GM19351 (cell line): Measurements from ENCODE around the gene TSHR.
A peak's percentile ranks its signal among the peaks of the same experiment; 100 is the strongest.

Experiments
- ATAC-seq: cut with Tn5 transposase; IDR thresholded peaks from one replicate; pipeline ENCODE4 v1.9.1; 2021; ENCODE audit warnings: mild to moderate bottlenecking, moderate library complexity; ENCODE audit not compliant: unreplicated experiment

The TSHR gene

DNA sequence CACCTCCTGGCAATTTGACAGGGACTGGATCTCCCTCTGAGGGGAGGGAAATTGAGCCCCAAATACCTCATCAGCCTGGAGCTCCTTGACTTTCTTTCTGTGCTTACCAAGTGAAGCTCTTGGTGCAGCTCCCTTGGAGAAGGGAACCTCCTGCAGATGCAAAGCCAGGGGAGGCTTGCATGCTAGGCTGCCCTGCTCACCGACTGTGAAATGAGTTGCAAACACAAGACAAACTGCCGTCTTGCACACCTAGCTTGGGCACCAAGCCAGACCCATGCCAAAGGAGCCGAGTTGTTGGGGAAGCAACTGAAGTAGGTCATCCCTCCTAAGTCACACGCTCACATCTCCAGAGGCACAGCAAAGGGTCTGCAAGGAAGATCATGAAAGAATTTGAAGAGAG, 170.1 kb downstream of the TSHR start:
- ATAC-seq: no peak

DNA sequence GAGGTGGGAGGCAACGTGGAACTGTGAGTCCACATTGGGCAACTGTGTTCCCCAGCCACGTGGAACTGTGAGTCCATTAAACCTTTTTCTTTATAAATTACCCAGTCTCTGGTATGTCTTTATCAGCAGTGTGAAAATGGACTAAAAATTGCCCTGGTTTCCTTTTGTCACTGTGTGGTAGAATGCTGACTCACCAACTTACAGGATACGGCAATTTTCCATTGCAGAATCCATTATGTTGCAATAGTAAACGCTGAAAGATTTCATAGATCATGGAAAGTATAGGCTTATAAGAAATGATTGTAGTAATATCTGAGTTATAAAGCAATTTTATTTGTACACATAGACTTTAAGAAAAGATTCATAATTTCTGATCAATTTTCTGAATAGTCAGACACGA, 172.4 kb downstream of the TSHR start:
- no peak for ATAC-seq

DNA sequence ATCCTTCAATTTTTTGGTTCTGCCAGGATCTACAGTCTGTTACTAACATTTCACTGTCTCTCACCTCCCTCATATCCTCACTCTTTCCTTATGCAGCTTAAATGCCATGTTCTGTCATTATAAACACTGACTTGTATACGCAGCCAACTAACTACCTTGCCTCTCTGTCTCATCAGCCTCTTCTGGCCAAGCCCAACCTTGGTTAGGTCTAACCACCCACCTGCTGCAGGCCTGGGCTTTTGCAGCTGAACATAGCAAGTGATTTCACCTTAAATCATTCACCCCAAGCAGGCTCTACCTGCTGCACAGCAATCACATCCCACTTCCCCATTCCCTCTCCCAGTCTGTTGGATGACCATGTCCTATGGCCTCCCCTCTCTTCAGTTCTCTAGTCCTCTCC, 173.8 kb downstream of the TSHR start:
- ATAC-seq: no peak

DNA sequence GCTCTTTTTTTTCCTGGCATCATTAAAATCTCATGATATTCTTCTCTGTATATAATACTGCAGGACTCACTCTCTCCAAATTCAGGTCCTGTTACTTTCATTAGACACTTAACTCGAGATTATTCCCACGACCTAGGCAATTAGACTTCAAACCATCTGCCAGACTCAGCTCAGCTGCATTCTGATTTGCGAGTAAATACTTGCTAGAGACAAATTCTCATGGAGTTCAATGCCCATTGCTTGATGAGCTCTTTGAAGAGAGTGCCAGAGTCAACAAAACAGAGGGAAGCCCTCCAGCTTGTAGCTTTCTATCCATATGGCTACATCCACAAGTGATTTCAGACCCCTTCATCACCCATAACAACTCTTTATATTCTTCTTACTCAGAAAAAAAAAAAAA, 177.0 kb downstream of the TSHR start:
- ATAC-seq: no peak

- no peak for ATAC-seq
Measured at GRCh38 chr14:81133400-81133799, 178.0 kb downstream of the TSHR start.

GRCh38 chr14:81137316-81137715, 181.9 kb downstream of the TSHR start:
- ATAC-seq: no peak

DNA sequence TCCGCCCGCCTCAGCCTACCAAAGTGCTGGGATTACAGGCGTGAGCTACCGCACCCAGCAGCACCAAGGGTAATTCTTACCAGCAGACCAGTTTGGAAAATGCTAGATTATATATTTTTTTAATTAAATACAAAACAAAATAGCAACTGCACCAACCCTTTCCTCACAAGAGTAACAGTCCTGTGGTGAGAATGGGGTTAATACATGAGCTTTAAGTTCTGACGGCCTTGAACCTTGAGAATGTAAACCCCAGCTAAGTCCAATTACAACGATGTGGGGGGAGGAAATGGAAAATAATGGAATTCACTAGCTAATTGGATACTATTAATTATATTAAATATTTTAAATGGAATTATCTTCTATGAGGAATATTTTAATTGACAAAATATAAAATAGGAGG, 183.0 kb downstream of the TSHR start:
- ATAC-seq: no peak

DNA sequence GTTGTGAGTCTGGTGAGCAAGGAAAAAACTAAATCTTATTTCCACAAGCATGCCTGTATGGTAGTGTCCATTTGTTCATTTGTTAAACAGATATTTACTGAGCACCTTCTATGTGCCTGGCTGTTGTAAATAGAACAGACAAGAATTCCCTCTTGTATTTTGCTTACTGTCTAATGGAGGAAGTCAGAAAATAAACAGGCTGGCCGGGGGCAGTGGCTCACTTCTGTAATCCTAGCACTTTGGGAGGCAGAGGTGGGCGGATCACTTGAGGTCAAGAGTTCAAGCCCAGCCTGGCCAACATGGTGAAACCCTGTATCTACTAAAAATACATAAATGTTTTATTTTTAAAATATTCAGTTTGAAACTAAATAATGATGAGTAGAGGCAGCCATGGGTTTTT, 186.0 kb downstream of the TSHR start:
- ATAC-seq: no peak

DNA sequence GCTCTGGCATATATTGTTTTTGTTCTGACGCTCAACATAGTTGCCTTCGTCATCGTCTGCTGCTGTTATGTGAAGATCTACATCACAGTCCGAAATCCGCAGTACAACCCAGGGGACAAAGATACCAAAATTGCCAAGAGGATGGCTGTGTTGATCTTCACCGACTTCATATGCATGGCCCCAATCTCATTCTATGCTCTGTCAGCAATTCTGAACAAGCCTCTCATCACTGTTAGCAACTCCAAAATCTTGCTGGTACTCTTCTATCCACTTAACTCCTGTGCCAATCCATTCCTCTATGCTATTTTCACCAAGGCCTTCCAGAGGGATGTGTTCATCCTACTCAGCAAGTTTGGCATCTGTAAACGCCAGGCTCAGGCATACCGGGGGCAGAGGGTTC, 188.4 kb downstream of the TSHR start:
- ATAC-seq: no peak

- no peak for ATAC-seq
Measured at GRCh38 chr14:81144824-81145603, 189.6 kb downstream of the TSHR start.

GRCh38 chr14:81147140-81147897, 191.9 kb downstream of the TSHR start:
- ATAC-seq: peak; percentile 69

DNA sequence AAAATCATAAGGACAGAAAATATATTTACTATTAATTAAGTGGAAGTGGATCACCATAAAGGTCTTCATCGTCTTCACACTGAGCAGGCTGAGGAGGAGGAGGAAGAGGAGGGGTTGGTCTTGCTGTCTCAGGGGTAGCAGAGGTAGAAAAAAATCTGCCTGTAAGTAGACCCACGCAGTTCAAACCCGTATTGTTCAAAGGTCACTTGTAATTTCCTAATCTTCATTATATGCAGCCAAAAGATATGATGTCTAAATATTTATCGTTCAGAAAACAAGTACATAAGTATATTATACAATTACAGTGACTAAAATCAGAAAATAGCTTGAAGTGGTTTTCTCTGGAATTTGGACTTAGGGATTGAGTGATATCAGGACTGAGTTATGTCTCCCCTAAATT, 193.2 kb downstream of the TSHR start:
- ATAC-seq: no peak

DNA sequence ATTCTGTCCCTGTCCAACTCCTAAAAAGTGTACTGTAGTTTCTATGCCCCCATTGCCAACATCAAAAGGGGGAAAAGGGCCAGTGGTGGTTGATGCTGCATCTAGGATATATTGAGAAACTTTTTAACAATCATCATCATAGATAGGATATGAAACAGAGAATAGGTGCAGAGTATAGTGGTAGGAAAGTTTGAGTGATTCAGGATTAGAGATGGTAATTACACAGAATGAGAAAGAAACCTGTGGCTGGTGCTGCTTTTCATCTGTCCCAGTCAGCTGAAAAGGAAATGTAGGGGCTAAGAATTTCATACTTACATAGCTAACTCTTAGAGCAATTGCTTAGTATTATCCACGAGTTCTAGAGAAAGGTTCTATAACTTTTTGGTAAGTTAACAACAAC, 197.8 kb downstream of the TSHR start:
- peak; percentile 76 for ATAC-seq

- ATAC-seq: no peak
Measured at GRCh38 chr14:81157431-81157830, 202.0 kb downstream of the TSHR start.

DNA sequence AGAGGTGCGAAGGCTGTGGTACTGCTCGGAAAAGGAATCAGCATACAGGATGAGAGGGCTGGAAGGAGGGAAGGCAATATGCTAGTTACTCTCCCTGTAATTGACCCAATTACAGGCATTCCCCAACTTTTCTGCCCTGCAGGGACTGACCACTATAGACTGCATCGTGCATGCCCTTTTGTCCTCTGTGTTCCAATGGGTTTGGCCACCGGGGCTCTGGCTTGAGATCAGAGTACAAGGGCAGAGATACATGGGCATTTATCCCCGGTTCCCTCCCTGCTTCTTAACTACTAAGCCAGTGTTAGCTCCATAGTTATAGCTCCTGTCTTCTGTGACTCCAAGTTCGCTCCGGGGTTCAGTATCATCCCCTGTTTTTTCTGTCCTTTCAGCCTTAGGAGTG, 205.7 kb downstream of the TSHR start:
- ATAC-seq: no peak

- no peak for ATAC-seq
Measured at GRCh38 chr14:81161749-81162148, 206.3 kb downstream of the TSHR start.

DNA sequence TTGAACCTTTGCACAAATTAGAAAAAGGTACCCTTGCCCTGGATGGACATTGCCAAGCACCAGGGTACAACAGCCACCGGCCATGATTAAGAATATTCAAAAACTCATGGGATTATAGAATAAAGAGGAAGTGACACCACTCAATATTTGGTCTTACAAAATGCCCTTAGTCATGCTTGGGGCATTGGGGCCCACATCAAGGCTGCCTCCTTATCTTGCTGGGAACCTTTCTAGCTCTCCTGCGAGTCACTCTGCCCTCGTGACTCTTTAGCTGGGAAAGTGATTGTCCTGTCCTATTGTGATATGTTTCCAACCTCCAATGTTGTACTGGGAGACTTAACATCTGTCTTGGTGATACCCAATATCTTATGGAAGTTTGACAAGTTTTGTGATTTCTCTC, 207.5 kb downstream of the TSHR start:
- no peak for ATAC-seq

GRCh38 chr14:81164167-81164774, 208.8 kb downstream of the TSHR start:
- ATAC-seq: peak; percentile 96

GRCh38 chr14:81165188-81165587, 209.8 kb downstream of the TSHR start:
- ATAC-seq: no peak

GRCh38 chr14:81166121-81166520, 210.7 kb downstream of the TSHR start:
- no peak for ATAC-seq

GRCh38 chr14:81169267-81169666, 213.8 kb downstream of the TSHR start:
- no peak for ATAC-seq

DNA sequence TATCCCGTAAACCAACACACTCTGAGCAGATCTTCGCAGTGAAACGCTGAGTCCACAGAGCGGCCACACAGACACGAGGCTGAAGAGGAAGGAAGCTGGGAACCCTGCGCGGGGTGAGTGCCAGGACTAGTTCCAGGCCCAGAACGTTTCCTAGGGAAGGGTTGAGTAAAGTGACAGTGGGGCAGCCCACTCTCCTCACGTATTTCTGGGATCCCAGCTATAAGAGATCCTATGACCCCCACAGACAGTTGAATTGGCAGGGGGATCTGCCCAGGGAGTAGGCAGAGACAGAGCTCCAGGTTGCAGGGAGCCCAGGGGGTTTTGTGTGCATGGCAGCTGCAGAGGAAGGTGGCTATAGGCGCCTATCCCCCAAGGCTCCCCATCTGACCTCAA, 214.3 kb downstream of the TSHR start:
- peak; percentile 20 for ATAC-seq
